GM18907 (cell line): ENCODE data around the gene HSD3B7.
"Not testable (repeated sequence)": the region's sequence is repeated elsewhere in the genome, so short reads cannot be mapped to it uniquely, and the experiment has no call there.

ENCODE experiments used
- ATAC-seq: cut with Tn5 transposase; IDR thresholded peaks from one replicate; pipeline ENCODE4 v1.9.1; 2021; ENCODE audit warnings: mild to moderate bottlenecking, moderate library complexity; ENCODE audit not compliant: unreplicated experiment

The HSD3B7 gene

DNA sequence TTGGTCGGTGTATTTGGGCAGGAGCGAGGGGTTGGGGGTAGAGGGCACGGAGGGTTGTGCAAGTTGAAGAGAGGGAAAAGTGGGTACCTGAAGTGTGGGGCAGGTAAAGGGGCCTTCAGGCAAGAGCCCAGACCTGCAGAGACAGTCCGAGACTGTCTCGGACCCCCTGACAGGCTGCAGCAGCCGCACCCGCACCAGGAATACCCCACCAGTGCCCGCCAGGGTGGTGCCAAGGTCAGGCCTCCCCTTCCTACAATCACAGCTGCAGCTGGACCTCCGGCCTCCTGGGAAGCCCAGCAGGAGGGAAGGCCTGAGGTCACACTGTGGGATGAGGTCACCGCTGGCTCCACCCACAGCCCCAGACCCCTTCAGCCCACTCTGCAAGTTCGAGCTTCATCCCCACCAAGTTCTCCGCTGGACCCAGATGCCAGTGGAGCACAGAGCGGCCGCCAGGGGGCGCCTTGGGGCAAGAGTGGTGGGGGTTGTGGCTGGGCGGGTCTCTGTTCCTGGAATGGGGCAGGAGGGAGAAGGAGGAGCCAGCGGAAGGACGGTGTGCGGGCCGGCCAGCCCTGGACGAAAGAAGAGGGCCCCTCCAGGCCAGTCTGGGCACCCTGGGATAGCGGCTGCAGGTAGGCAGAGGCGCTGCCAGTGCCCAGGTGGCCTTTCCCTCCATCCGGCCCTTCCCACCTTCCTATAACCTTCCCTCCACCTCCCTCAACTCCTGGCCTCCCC is at the start of gene HSD3B7:
HSD3B7 (plus strand) TSS at position 539 of the 732 bp plus-strand sequence. CDS start 452 bp downstream, outside the sequence.
- ATAC-seq: peak; percentile 49

- ATAC-seq: no peak
Measured at GRCh38 chr16:30937692-30938091, 47.3 kb upstream of the HSD3B7 start.

- ATAC-seq: not testable (repeated sequence)
Measured at GRCh38 chr16:30939571-30939970, 45.4 kb upstream of the HSD3B7 start.

GRCh38 chr16:30941600-30942425 is 43.2 kb upstream of the HSD3B7 start:
- peak; percentile 87 for ATAC-seq

GRCh38 chr16:30942426-30942806 is 42.6 kb upstream of the HSD3B7 start:
- ATAC-seq: no peak

DNA sequence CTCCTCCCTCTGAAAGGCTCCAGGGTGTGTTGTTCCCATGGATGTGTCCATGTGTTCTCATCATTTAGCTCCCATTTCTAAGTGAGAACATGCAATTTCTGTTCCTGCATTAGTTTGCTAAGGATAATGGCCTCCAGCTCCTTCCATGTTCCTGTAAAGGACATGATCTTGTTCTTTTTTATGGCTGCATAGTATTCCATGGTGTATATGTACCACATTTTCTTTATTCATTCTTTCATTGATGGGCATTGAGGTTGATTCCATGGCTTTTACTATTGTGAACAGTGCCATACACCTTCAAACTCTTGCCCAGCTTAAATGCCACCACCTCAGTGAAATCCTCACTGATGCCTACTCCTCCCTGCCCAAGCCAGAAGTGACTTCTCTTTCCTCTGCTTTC is 40.7 kb upstream of the HSD3B7 start:
- ATAC-seq: no peak

DNA sequence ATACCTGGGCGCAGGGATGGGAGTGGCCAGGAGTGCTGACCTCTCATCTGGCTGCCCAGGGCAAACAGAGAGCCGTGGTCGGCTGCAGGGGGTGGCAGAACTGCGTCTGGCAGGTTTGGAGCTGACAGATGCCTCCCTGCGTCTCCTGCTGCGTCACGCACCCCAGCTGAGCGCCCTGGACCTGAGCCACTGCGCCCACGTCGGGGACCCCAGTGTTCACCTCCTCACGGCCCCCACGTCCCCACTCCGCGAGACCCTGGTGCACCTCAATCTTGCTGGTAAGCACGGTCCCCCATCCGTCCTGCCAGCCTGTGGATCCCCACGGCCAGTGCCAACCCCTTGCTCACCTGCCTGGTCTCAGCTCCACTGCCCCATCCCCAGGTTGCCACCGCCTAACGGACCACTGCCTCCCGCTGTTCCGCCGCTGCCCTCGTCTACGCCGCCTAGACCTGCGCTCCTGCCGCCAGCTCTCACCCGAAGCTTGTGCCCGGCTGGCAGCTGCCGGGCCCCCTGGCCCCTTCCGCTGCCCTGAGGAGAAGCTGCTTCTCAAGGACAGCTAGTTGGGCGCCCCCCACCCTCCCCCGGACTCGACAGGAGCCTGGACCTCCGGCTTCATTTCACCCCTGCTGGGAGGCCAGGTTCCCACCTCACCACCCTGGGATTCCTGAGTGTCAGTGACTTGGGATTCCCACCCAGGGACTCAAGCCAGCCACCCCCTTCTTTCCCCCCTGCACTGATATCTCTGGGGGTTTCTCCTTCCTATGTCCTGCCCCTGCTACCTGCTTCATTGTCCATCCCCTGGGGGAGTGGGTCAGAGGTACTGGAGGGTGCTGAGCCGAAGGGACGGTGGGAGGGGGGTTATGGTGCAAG is 38.1 kb upstream of the HSD3B7 start:
- no peak for ATAC-seq

- no peak for ATAC-seq
Measured at GRCh38 chr16:30947541-30947858, 37.5 kb upstream of the HSD3B7 start.

DNA sequence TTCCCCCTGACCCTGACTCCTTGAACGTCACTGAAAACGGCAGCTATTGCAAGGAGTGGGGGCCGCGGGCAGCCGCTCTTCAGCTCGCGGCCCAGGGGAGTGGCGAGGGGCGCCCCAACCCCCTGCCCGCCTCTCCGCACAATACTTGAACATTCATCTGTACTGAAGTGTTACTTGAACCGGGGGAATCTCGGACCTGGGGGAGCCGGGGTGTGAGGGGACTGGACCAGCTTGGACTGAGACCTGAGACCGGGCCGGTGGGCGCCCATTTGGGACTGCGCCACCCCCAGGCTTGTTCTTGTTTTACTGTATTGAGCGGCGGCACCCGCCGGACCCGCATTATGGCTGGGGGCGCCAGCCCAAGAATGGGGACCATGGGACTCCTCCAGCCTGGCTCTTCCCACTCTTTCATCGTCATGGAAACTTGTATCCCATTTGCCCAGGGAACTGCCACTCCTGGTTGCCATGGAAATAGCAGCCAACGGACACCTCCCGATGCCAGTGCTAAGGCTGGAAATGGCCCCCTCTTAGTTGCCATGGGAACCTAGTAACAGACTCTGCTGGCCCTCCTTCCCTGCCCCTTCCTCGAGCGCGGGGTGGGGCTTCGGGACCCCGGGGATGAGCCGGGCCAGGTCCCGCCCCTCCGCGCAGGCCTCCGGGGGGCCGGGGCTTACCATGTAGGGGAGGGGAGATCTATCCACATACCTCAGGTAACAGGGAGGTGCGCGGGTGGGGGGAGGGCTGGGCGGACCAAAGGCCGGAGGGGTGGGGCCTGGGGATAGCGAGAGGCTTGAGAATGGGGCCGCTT is 36.9 kb upstream of the HSD3B7 start:
- ATAC-seq: peak; percentile 15

DNA sequence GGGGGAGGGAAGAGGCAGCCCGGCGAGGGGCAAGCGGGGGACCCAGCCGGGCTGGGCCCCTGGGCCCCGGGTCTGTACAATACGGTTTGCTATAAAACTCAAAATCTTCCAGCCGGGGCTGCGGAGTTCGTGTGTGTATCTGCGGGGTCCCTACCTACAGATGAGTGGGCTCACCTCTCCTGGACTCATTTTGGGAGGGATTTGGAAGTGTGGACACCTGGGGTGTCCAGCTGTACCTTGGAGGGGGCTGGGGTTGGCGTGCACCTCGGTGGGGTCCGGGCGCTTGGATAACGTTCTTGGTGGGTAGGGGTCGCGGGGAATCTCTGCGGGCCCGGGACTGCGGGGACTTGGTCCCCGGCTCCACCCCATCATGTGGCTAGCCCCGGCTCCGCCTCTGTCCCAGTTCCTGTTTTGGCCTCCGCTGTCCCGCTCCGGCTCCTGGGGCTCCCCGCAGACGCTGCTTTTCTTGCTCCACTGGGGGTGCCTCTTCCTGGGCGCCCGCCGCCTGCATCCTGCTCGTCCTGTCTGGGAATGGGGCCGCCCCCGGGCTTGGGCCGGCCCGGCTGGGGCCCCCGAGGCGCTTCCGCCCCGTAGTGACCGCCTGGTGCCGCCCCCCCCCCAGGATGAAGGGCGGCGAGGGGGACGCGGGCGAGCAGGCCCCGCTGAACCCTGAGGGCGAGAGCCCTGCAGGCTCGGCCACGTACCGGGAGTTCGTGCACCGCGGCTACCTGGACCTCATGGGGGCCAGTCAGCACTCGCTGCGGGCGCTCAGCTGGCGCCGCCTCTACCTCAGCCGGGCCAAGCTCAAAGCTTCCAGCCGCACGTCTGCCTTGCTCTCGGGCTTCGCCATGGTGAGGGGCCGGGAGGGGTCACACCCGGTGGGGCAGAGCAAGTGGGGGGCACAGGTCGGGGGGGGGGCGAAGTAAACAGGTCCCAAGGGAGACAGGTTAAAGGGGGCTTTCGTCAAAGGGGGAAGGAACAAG is 36.0 kb upstream of the HSD3B7 start, which contains the start of gene ORAI3:
ORAI3 (plus strand) TSS at position 402 of the 983 bp plus-strand sequence; CDS start at position 624, 222 bp downstream.
- ATAC-seq: peak; percentile 61

- ATAC-seq: peak; percentile 58
Measured at GRCh38 chr16:30949650-30950515, 35.1 kb upstream of the HSD3B7 start.

DNA sequence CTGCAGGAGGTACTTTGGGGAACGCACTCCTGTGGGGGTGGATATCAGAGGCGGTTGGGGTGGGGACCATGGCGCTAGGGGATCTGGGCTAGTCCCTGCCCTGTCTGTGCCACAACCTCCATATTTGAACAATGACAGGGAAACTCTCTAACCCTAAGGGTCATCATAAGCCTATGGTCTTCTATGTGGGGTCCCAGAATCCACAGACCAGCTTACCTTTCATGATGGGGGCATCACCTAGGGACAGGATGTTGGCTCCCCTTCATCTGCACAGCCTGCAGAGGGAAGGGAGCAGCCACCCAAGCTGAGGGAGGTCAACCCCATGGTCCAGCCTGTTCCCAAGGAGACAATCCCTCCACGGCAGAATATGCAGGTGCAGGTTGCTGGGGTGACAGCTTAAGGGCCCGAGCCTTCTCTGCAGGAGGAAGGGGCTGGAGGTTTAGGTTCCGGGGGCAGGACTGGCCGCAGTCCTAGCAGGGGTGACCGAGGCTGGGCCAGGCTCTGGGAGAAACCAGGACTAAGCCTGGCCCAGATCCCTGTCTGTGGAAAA is 34.4 kb upstream of the HSD3B7 start:
- ATAC-seq: no peak

DNA sequence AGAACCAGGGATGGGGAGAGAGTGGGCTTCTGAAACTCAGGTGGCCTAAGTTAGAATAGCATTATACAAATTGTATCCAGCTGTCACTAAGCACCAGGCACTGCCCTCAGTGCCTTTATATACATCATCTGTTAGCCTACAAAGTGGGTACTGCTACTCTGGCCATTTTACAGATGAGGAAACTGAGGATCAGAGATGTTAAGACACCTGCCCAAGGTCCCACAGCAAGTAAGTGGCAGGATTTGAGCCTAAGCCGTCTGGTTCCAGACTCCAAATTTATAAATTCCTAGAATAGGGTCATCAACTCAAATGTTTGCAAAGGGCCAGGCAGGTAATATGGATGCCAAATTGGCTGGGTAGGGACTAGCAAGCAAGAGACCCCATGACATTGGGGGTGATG is 33.8 kb upstream of the HSD3B7 start:
- no peak for ATAC-seq

GRCh38 chr16:30951750-30952149 is 33.3 kb upstream of the HSD3B7 start:
- ATAC-seq: no peak

DNA sequence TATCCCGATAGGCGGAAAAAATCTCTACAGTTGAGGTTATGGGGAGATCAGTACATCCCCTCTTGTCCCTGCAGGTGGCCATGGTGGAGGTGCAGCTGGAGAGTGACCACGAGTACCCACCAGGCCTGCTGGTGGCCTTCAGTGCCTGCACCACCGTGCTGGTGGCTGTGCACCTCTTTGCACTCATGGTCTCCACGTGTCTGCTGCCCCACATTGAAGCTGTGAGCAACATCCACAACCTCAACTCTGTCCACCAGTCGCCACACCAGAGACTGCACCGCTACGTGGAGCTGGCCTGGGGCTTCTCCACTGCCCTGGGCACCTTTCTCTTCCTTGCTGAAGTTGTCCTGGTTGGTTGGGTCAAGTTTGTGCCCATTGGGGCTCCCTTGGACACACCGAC is 31.9 kb upstream of the HSD3B7 start:
- ATAC-seq: no peak

GRCh38 chr16:30953511-30954124 is 31.4 kb upstream of the HSD3B7 start:
- no peak for ATAC-seq

GRCh38 chr16:30954993-30955392 is 30.0 kb upstream of the HSD3B7 start:
- no peak for ATAC-seq
